Small intestine (tissue), 7 donors: Measurements from ENCODE around the gene PIGU. TPM values are rescaled to one million over a fixed set of nuclear protein-coding genes. Genes with fewer than 3 reads are reported as not detected.

Experiments used
- DNase-seq, 2 donors: peaks; one replicate each; pipeline versions ENCODE4 v3.0.0 to v3.0.0-alpha.2; 2013
- FAIRE-seq: peaks from 2 replicates; lab custom pipeline; 2012; peaks lifted over from hg19 to GRCh38; lab: Jason Lieb, UNC
- H3K27ac ChIP-seq, 3 donors: one replicate each; pipeline ENCODE4 v1.5.1; 2013; ENCODE audit warnings: low read length in 2 of 3, mild to moderate bottlenecking in 2 of 3, control low read depth in 1 of 3, inconsistent platforms in 1 of 3, low read depth in 1 of 3, moderate library complexity in 1 of 3
- H3K27me3 ChIP-seq, 3 donors: one replicate each; pipeline ENCODE4 v1.6.1; 2013; ENCODE audit warnings: low read length in 3 of 3, inconsistent platforms in 1 of 3; ENCODE audit not compliant: control insufficient read depth in 3 of 3, insufficient read depth in 3 of 3
- H3K36me3 ChIP-seq, 3 donors: one replicate each; pipeline ENCODE4 v1.6.1; 2013; ENCODE audit warnings: low read length in 3 of 3, inconsistent platforms in 1 of 3, low read depth in 1 of 3, mild to moderate bottlenecking in 1 of 3, moderate library complexity in 1 of 3; ENCODE audit not compliant: control insufficient read depth in 3 of 3, insufficient read depth in 2 of 3
- H3K4me1 ChIP-seq, 3 donors: one replicate each; pipeline ENCODE4 v1.6.1; 2013; ENCODE audit warnings: low read length in 2 of 3, inconsistent platforms in 1 of 3, low read depth in 1 of 3, mild to moderate bottlenecking in 1 of 3, moderate library complexity in 1 of 3; ENCODE audit not compliant: control insufficient read depth in 3 of 3, insufficient read depth in 2 of 3
- H3K4me3 ChIP-seq, 3 donors: one replicate each; pipeline ENCODE4 v1.5.1; 2013; ENCODE audit warnings: low read length in 3 of 3, control low read depth in 1 of 3, inconsistent platforms in 1 of 3, low read depth in 1 of 3, mild to moderate bottlenecking in 1 of 3, moderate library complexity in 1 of 3
- H3K9me3 ChIP-seq, 2 donors: one replicate each; pipeline ENCODE4 v1.6.1; 2013; ENCODE audit warnings: low read depth in 1 of 2, low read length in 1 of 2; ENCODE audit not compliant: control insufficient read depth in 2 of 2, insufficient read depth in 1 of 2
- WGBS, 3 donors: extraction: QIAGEN DNeasy Blood & Tissue Kit; methylation state at CpG; one replicate each; pipeline ENCODE4 v1.1.7; 2013; 5-methylcytosine and 5-hydroxymethylcytosine counted together
- polyA plus RNA-seq, 4 donors: library from polyadenylated mRNA; stranded (reverse) in 3 of 4; unstranded in 1 of 4; fragments of 200-250 nt in 3 of 4; fragments of 120-200 nt in 1 of 4; gene quantifications; one replicate each; pipeline versions ENCODE4 v1.2.1 to v1.2.3, GENCODE V29; 2013
- donor health status: healthy with polysubstance abuse.
- donor health status: control.
- donor health status: control.
- donor health status: Bipolar disorder and iron deficiency.
- donor health status: healthy.

The PIGU gene
- polyA plus RNA-seq, 4 donors: 4.9 to 34.3 (median 16.2) TPM

DNA sequence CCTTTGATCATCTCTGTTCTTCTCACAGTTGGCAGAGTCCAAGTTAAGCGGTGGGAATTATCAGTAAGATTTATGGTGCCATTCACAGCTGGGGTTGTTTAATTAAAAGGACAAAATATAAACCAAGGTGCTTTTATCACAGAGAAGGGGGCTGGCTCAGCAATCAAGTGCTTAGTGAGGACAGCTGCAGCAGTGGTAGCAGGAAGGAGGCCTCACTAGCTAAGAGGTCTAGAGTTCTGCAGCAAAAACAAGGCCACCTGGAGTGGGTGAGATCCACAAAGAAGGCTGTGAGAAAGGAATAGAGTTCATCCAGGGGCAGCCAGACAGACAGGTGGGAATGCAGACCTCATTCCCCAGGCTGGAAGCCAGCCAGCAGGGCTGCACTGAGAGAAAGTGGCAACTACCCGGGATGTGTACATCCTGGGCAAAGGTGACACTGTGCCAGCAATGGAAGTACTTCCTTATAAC is 37.1 kb downstream of the PIGU start:
- peak overlapping the region; percentile 42 to 76 (median 61) for H3K27ac ChIP-seq
- no peaks in the 10 kb centered on the region for H3K27me3 ChIP-seq
- no peak overlapping the region for H3K4me3 ChIP-seq
- H3K4me1 ChIP-seq: peaks cover 0 to 25% (median 8%) of the 10 kb centered on the region in 3 donors
- no peaks in the 10 kb centered on the region for H3K9me3 ChIP-seq
- FAIRE-seq (no peak), DNase-seq (peak; percentile 90 to 95)
- H3K36me3 ChIP-seq: peaks cover 0 to 12% (median 0%) of the 10 kb centered on the region in 3 donors
- WGBS, 3 donors: 18 to 47% (median 27%) methylated on average over 2 of the region's 2 CpGs

DNA sequence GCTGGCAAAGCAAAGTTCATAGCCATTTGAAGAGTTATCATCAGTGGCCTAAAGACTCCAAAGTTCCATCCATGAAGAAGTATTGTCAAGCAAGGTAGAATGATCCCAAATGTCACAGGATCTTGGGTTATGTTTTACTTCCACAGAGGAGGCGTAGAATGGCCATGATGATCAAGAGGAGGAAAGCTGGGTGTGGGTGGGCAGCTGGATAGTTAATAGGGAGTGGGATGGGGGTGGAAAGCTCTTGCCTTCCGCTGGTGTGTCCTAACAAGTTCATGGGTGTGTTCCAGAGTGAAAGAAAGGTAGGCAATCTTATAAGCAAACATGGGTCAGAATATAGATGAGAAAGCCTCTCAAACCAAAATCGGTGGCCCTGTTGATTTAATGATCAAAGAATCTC is 38.4 kb downstream of the PIGU start:
- no peak overlapping the region for H3K27ac ChIP-seq
- FAIRE-seq (no peak), DNase-seq (peak in 1 of 2 donors; percentile 42)
- H3K4me3 ChIP-seq: no peak overlapping the region
- H3K9me3 ChIP-seq: no peaks in the 10 kb centered on the region
- peaks cover 2 to 35% (median 8%) of the 10 kb centered on the region in 3 donors for H3K4me1 ChIP-seq
- peaks cover 0 to 16% (median 0%) of the 10 kb centered on the region in 3 donors for H3K36me3 ChIP-seq
- WGBS, 3 donors: 69 to 82% (median 70%) methylated on average over 3 of the region's 3 CpGs
- no peaks in the 10 kb centered on the region for H3K27me3 ChIP-seq

DNA sequence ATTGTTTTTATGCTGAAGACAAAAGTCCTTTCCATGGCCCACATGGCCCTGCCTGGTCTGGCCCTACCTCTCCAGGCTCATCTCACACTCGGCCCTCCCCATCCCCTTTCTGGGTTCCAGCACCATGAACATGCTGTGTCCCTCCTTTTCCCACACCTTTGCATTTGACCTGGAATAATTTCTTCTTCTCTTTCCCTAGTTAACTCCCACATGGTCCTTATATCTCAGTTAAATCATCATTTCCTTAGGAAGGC is 38.9 kb downstream of the PIGU start:
- H3K27me3 ChIP-seq: no peaks in the 10 kb centered on the region
- FAIRE-seq: no peak

DNA sequence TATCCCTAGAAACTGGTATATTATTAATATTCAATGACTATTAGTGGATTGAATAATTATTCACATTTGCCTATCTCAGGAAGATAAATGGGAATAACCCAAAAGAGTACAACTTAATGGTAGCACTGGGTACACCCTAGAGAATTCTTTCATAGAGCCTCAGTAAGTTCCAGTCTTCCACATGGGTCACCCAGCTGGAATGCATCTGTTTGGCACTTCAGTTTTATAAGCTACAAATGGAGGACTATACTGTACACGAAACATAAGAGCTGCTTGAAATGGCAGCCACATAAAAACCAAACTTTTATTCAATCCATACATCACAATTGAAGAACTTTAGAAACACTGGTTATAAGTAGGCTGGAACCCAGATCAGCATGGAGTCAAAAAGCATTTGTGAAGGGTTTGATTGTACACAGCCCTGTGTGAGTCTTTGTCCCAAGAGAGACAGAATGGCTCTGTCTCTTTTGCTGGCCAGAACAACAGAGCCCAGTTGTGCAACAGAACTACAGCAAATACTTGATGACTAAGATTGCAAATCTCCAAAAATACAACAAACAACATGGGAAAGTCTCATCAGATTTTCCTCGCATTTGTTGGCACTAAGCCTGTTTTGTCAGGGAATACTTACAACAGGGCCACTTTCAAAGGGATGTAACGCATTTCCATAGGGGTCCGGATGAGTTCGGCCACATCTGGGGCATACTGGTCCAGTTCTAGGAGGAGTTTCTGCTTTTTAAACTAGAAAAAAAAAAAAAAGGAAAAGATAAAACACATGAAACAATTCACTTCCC is 39.5 kb downstream of the PIGU start:
- no peak overlapping the region for H3K4me3 ChIP-seq
- FAIRE-seq: no peak
- no peaks in the 10 kb centered on the region for H3K27me3 ChIP-seq
- H3K9me3 ChIP-seq: no peaks in the 10 kb centered on the region
- DNase-seq: no peak
- H3K4me1 ChIP-seq: peaks cover 2 to 43% (median 8%) of the 10 kb centered on the region in 3 donors
- WGBS, 3 donors: 71 to 83% (median 79%) methylated on average over 5 of the region's 5 CpGs
- peak overlapping the region in 1 of 3 donors; percentile 68 for H3K27ac ChIP-seq
- H3K36me3 ChIP-seq: peaks cover 0 to 19% (median 0%) of the 10 kb centered on the region in 3 donors

More for the DNA sequence above, 38.9 kb downstream of the PIGU start:
- Histone ChIP-seq H3K36me3 (peaks cover 0 to 19% (median 0%) of the 10 kb centered on the region in 3 donors), H3K9me3 (no peaks in the 10 kb centered on the region), H3K4me3 (no peak overlapping the region), H3K4me1 (peaks cover 2 to 41% (median 8%) of the 10 kb centered on the region in 3 donors), H3K27ac (peak overlapping the region in 1 of 3 donors; percentile 68)
- no peak for DNase-seq
- 67 to 90% (median 89%) methylated on average over 1 of the region's 1 CpG for WGBS, 3 donors

DNA sequence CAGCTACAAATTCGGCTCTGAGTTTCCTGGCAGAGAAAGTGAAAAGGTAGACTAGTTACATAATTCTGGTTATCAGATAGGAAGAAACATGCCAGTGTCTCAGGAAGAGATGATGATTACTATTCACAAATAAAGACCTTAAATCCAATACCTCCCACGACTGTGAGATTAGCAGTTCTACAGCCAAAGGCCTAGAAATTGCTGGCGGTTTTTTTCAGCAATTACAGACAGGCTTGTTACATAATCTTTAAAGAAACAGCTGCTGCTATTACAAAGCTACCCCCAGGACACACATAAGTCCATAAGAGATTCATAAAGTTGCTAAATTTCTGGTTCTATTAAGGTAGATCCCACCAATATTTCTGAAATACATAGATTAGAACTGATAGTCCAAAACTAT is 40.2 kb downstream of the PIGU start:
- Histone ChIP-seq H3K36me3 (peaks cover 0 to 22% (median 0%) of the 10 kb centered on the region in 3 donors), H3K27me3 (no peaks in the 10 kb centered on the region), H3K4me3 (no peak overlapping the region), H3K4me1 (peaks cover 2 to 44% (median 8%) of the 10 kb centered on the region in 3 donors), H3K27ac (no peak overlapping the region), H3K9me3 (no peaks in the 10 kb centered on the region)
- DNase-seq: no peak
- WGBS, 3 donors: 15 to 58% (median 35%) methylated on average over 3 of the region's 3 CpGs
- no peak for FAIRE-seq

DNA sequence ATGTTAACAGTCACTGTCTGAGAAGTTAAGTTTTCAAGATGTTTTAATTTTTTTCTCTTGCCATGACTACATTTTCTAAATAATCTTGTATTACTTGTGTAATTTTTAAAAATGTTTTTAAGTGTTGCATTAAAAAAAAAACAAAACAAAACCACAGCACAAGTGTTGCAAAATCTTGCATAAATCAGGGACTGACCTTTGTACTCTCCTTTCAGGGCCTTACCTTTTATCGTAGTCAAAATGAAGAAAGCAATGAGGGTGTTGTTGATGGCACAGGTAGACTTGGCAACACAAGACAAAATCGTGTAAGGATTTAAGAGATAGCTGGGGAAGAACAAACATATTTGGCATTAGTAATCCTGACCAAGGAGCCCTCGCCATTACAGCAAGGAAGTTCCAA is 42.5 kb downstream of the PIGU start:
- H3K27me3 ChIP-seq: no peaks in the 10 kb centered on the region
- H3K9me3 ChIP-seq: no peaks in the 10 kb centered on the region
- no peak overlapping the region for H3K4me3 ChIP-seq
- FAIRE-seq: peak; percentile 47
- DNase-seq: peak; percentile 75 to 76
- peaks cover 2 to 27% (median 8%) of the 10 kb centered on the region in 3 donors for H3K4me1 ChIP-seq
- peaks cover 0 to 28% (median 2%) of the 10 kb centered on the region in 3 donors for H3K36me3 ChIP-seq
- H3K27ac ChIP-seq: peak overlapping the region in 2 of 3 donors; percentile 43 to 47
- WGBS, 3 donors: 15 to 71% (median 47%) methylated on average over 3 of the region's 3 CpGs

DNA sequence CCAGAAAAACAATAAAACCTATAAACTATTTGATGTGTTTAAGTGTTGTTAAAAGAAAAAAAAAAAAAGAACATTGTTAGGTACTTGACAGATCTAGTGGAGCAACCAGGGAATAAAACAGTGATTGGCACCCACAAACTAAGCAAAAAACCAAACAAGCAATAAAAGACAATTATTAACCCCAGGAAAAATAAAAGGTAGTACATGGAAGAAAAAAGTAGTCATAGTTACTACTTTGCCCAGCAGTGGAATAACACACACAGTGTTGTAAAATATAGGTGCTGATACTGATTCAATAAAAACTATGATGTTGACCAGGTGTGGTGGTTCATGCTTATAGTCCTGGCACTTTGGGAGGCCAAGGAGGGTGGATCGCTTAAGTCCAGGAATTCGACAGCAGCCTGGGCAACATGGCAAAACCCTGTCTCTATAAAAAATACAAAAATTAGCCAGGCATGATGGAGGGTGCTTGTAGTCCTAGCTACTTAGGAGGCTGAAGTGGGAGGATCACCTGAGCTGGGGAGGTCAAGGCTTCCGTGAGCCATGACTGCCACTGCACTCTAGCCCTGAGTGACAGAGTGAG is 43.9 kb downstream of the PIGU start:
- peak overlapping the region; percentile 18 to 69 (median 38) for H3K27ac ChIP-seq
- 22 to 67% (median 43%) methylated on average over 3 of the region's 3 CpGs for WGBS, 3 donors
- DNase-seq: peak; percentile 77 to 82

DNA sequence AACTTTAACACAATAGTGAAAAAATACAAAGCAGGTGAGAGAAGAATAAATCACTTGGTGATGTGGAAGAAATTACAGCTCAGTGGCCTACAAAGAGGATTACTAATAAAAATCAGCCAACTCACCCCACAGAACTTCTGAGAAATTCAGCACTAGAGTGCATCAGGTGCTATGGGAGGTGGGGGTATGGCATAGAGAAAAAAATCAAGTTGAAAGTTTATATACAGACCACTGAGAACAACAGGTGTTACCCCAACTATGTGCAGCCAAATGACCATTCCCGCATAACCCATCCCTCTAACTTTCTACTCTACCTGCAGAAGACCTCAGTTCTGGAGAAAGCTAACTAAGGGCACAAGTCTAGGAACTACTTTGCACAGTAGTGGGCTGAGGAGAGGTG is 47.0 kb downstream of the PIGU start:
- no peak overlapping the region for H3K27ac ChIP-seq
- H3K36me3 ChIP-seq: peaks cover 0 to 26% (median 2%) of the 10 kb centered on the region in 3 donors
- no peak overlapping the region for H3K4me3 ChIP-seq
- DNase-seq (no peak), FAIRE-seq (no peak)
- H3K9me3 ChIP-seq: no peaks in the 10 kb centered on the region
- WGBS, 3 donors: 86 to 95% (median 93%) methylated on average over 1 of the region's 1 CpG
- H3K27me3 ChIP-seq: no peaks in the 10 kb centered on the region
- peaks cover 0 to 20% (median 2%) of the 10 kb centered on the region in 3 donors for H3K4me1 ChIP-seq

More for the DNA sequence above, 43.9 kb downstream of the PIGU start:
- FAIRE-seq: peak; percentile 73
- peaks cover 2 to 23% (median 2%) of the 10 kb centered on the region in 3 donors for H3K4me1 ChIP-seq
- no peaks in the 10 kb centered on the region for H3K27me3 ChIP-seq
- H3K9me3 ChIP-seq: no peaks in the 10 kb centered on the region
- H3K36me3 ChIP-seq: peaks cover 0 to 37% (median 2%) of the 10 kb centered on the region in 3 donors
- no peak overlapping the region for H3K4me3 ChIP-seq
